ENCODE measurements around the gene ZNF516.

Gene ZNF516

DNA sequence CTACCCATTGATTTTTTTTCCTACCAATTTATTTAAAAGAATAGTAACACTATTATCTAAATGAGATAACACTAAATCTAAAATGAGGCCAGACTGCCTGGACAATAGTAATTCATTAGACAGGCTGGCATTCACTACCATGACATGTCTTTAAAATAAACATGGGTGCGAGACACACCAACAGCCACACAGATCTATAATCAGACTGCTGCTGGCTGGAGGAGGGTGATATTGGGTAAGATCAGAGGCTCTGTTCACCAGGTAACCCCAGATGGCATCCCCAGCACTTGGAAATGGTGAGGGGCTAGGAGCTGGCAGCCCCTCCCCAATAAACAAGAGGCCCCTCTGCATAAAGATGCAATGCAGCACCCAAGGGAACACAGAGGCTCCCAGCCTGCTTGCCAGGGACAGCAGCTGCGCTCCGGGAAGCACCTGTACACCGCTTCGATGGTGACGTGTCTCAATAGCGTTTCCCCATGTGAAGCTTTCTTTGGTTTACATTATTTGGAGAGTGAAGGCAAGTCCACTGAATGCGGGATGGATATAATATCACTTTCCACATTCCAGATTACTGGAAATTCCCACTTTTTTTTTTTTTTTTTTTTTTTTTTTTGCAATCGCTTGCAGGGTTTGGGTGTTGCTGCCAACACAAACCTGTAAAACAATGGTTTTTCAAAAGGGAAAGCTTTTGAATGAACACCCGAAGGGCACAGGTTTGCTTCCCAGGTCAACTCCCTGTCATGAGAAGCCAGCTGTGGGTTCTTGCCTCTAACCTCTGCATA, 159.0 kb downstream of the ZNF516 start:
- no peak for DNase-seq

DNA sequence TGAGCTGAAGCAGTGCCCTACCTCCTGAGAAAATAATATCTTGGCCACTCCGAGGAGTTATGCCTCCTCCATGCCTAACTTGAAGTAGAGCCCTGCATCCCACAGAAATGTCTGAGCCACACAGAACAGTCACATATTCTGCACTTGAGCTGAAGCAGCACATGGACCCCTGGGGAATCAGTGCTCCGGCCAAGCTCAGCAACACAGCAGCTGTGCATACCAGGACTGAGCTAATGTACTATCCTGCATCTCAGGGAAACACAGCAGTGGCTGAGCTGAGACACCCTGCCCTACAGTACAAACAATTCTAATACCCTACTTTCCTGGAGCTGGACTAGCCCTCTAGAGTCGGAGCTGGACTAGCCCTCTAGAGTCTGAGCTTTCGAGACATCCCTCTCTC, 166.9 kb downstream of the ZNF516 start:
- no peak for DNase-seq

DNA sequence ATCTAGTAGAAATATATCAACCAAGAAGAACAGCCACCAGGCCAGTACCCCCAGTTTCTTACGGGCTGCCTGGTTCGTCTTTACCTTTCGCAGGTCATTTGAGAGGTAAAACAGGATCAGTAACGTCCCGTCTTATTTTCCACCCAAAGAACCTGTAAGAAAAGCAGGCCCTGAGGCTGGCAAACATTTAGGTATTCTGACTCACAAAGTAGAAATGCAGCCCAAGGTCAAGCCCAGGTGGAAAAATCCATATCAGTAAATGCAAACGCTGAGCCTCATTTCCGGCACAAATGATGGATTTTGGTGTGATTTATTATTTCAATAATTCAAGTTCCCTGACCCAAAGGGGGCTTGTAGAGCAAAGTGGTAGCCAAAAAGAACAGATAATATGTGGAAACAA, 171.2 kb downstream of the ZNF516 start:
- DNase-seq = no peak

- no peak for DNase-seq
Measured at GRCh38 chr18:76322686-76323085, 172.4 kb downstream of the ZNF516 start.

DNA sequence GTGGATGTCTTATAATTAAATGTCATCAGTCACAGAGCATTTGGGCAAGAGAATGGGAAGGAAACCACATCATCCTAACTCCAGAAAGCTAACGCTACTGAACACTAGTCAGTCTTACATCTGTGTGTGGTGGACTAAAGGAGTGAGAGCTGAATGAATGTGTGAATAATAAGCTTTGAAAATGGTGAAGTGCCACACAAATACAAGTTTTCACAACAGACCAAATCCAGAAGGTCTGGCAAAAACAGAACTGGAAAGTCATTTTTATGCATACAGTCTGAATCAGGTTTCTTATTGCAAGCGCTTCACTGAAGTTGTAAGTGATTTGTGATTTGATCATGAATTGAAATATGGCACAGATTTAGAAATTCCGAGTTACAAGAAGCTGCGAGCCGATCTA, 175.7 kb downstream of the ZNF516 start:
- DNase-seq = no peak

GRCh38 chr18:76318607-76319006, 176.4 kb downstream of the ZNF516 start:
- no peak for DNase-seq

DNA sequence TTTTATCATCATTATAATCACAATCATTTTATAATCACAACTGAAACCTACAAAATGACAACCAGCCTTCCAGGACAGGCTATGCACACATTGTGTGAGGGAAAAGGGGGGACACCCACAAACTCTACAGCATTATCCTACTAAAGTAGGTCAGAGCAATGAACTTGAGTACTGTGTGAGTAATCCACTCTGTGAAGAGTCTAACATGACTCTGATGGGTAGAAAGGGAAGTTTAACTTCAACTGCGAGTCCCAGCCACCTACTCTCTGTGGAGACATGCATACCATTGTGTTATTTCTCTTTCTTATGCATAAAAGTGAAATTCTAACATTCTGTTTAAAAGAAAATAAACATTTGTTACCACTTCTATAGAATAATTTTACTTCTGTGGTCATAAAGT, 177.9 kb downstream of the ZNF516 start:
- DNase-seq = no peak

DNA sequence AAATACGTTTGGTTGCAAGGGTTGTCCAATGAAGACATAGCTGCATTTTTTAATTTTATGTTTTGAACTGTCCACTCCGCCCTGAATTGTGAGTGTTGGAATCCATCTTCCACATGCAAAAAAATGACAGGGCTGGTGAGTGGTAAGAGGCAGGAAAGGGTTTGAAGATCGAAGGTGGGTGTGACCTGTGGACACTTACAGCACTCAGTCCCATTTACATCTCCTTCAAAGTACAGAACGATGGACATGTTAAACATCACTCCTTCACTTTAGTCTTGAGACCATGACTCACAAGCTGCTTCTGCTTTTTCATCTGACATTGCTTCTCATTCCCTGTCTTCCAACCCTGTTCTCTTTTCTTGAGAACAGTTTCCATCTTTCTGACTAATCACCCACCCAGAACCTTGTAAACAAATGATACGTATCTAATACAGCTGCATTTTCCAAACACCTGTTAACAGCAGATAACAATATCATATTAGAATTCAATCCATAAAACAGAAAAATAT, 179.3 kb downstream of the ZNF516 start:
- DNase-seq = no peak

DNA sequence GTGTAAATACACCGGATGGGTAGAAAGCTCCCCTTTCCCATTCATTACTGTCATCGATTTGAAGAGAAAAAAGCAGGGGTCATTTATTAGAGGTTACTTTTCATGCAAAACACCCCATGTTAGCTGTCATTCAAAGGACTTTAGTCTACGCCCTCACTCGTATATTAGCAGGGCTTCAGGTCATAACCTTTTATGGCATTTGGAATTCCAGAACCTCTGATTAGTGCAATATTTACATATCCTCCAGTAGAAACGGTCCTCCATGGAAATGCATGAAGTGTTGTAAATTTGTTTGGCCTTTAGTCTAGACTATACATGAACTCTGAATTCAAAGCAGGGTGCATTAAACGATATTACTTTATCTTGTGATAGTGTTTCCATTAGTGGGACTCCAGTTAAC, 180.5 kb downstream of the ZNF516 start:
- no peak for DNase-seq

GRCh38 chr18:76314015-76314414, 181.0 kb downstream of the ZNF516 start:
- no peak for DNase-seq

Data from activated gamma-delta T cell (primary cell).